SU-DHL-6 (cell line): ENCODE measurements around the gene LRRTM3.

ENCODE experiments used
- EZH2phosphoT487 ChIP-seq: fragments of 200-600 bp; sonication (generic), shearing (Covaris generic); conservative IDR thresholded peaks from 2 replicates; pipeline ENCODE4 v1.6.1; 2018; ENCODE audit warnings: mild to moderate bottlenecking, antibody characterized with exemption, low read length, moderate library complexity, mixed read lengths
- TF ChIP-seq, protein P1 (sequence below): fragments of 200-600 bp; sonication (generic); IDR thresholded peaks from one replicate; pipeline ENCODE4 v1.5.1; 2017; ENCODE audit warnings: antibody characterized with exemption, mild to moderate bottlenecking, low read length, moderate library complexity; ENCODE audit not compliant: insufficient read depth, poor library complexity, severe bottlenecking

DNA sequence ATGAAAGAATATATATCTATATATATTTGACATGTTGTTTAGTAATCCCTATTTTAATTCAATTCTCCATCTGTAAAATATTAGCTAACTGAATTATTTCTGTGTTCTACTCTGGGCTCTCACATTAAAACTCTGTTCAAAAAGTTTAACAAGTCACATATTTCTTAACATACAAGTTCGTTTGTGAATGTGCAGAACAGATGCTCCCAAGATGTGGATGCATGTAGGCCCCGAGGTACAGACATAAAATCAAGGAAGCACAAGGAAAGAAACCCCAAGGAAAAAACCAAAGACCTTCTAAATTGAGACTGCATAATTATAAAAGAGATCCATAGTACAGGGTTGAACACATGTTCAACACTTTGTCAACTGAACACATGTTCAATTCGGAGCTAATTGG lies 175.1 kb downstream of the LRRTM3 start:
- TF ChIP-seq, protein P1, sequence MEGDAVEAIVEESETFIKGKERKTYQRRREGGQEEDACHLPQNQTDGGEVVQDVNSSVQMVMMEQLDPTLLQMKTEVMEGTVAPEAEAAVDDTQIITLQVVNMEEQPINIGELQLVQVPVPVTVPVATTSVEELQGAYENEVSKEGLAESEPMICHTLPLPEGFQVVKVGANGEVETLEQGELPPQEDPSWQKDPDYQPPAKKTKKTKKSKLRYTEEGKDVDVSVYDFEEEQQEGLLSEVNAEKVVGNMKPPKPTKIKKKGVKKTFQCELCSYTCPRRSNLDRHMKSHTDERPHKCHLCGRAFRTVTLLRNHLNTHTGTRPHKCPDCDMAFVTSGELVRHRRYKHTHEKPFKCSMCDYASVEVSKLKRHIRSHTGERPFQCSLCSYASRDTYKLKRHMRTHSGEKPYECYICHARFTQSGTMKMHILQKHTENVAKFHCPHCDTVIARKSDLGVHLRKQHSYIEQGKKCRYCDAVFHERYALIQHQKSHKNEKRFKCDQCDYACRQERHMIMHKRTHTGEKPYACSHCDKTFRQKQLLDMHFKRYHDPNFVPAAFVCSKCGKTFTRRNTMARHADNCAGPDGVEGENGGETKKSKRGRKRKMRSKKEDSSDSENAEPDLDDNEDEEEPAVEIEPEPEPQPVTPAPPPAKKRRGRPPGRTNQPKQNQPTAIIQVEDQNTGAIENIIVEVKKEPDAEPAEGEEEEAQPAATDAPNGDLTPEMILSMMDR = no peak
- TF ChIP-seq EZH2phosphoT487 = no peak
